ENCODE data around the gene MAPK8. TPM values are rescaled to one million over a fixed set of nuclear protein-coding genes. Genes with fewer than 3 reads are reported as not detected.
"Not testable (repeated sequence)": the region's sequence is repeated elsewhere in the genome, so short reads cannot be mapped to it uniquely, and the experiment has no call there.

The MAPK8 gene
- total RNA-seq, 4 donors from 2014 or later, result 13.6 to 182 (median 41.7) TPM

DNA sequence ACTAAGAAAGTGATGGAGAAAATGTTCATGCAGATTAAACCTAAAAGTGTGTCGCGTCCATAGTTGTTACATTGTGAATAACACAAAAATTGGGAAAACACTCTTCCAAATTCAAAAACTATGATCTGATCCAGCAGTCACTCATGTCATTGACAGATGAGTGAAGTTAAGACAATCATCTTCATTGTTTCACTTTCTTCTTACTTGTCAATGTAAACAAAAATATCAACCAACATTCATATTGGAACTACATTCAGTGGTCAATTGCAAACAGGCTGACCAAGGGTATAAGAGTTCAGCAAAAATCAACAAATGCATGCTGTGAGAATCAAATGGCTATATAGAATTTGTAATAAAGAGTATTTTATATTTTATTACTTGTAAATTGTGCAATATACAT, 33.8 kb upstream of the MAPK8 start:
- Histone ChIP-seq H3K9me3 (no peaks in the 10 kb centered on the region), H3K4me1 (no peaks in the 10 kb centered on the region), H3K4me3 (no peak overlapping the region), H3K27ac (no peak overlapping the region), H3K36me3 (no peaks in the 10 kb centered on the region), H3K27me3 (no peaks in the 10 kb centered on the region)
- intact Hi-C loops (cut with DNase I; ENCODE audit: low total_unique reads), result no loop called here
- no peak for DNase-seq
- no peak for TF ChIP-seq POLR2A (IDR thresholded peaks at IDR 0.05)
- TF ChIP-seq, protein P1, sequence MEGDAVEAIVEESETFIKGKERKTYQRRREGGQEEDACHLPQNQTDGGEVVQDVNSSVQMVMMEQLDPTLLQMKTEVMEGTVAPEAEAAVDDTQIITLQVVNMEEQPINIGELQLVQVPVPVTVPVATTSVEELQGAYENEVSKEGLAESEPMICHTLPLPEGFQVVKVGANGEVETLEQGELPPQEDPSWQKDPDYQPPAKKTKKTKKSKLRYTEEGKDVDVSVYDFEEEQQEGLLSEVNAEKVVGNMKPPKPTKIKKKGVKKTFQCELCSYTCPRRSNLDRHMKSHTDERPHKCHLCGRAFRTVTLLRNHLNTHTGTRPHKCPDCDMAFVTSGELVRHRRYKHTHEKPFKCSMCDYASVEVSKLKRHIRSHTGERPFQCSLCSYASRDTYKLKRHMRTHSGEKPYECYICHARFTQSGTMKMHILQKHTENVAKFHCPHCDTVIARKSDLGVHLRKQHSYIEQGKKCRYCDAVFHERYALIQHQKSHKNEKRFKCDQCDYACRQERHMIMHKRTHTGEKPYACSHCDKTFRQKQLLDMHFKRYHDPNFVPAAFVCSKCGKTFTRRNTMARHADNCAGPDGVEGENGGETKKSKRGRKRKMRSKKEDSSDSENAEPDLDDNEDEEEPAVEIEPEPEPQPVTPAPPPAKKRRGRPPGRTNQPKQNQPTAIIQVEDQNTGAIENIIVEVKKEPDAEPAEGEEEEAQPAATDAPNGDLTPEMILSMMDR (IDR thresholded peaks at IDR 0.05), result no peak

DNA sequence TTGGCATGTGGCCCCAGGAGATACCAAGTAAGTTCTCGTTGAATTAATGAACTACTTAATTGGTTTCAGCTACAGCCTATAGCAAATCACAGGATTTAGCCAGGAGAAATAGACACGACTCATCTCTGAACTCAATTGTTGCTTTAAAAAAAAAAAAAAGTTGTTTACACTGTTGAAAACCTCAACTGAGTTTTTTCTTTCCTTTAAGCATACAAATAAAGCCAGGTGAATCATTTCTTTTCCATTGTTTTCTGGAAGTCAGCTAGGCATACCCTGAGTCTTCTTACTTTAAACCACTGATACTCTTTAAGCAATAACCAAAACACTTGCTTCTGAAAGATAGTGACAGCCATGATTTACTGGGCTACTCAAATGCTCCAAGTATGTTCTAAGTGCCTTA, 32.7 kb upstream of the MAPK8 start:
- H3K4me1 ChIP-seq, result no peaks in the 10 kb centered on the region
- TF ChIP-seq, protein P1 (IDR thresholded peaks at IDR 0.05), result no peak
- TF ChIP-seq POLR2A (IDR thresholded peaks at IDR 0.05), result no peak

DNA sequence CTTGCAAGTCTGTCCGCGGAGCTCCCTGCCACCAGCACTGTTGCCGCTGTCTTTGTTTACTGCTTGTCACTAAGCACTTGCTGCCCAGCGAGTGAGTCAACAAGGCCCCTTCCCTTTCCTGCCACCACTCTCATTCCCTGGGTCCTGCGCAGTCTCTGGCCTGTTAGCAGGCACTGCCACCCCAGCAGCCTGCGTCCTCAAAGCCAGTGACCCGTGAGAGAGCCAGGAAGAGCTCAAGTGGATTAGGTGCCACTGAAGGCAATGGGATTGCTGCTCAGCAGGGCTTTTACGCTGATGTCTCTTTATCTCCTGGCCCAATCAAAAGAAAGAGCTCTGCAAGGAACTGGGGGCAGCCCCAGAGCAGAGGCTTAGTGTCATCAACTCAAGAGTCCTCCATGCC, 31.8 kb upstream of the MAPK8 start, which contains the start of gene FRMPD2:
TSS of gene FRMPD2 (minus strand) at position 61 of the 400 bp plus-strand sequence. CDS start 129 bp downstream, outside the sequence.
- Histone ChIP-seq H3K4me3 (no peak within 1 kb of the TSS), H3K36me3 (no peaks in the 10 kb centered on the region), H3K27ac (no peak within 1 kb of the TSS), H3K9me3 (no peaks in the 10 kb centered on the region), H3K4me1 (no peaks in the 10 kb centered on the region), H3K27me3 (no peaks in the 10 kb centered on the region)
- no peak for DNase-seq
- intact Hi-C loops (cut with DNase I; ENCODE audit: low total_unique reads), result no loop called here
- no peak for TF ChIP-seq POLR2A (IDR thresholded peaks at IDR 0.05)
- TF ChIP-seq, protein P1 (IDR thresholded peaks at IDR 0.05), result no peak

More for the DNA sequence above, 32.7 kb upstream of the MAPK8 start:
- Histone ChIP-seq H3K9me3 (no peaks in the 10 kb centered on the region), H3K27ac (no peak overlapping the region), H3K36me3 (no peaks in the 10 kb centered on the region), H3K27me3 (no peaks in the 10 kb centered on the region), H3K4me3 (no peak overlapping the region)
- intact Hi-C loops (cut with DNase I; ENCODE audit: low total_unique reads), result no loop called here
- no peak for DNase-seq

DNA sequence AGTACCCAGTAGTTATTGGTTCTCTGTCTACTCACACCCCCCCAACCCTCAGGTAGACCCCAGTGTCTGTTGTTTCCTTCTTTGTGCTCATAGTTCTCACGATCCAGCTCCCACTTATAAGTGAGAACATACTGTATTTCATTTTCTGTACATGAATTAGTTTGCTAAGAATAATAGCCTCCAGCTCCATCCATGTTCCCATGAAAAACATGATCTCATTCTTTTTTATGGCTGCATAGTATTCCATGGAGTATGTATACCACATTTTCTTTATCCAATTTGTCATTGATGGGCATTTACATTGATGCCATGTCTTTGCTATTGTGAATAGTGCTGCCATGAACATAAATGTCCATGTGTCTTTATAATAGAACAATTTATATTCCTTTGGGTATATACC, 29.4 kb upstream of the MAPK8 start:
- H3K4me1 ChIP-seq, result no peaks in the 10 kb centered on the region
- H3K9me3 ChIP-seq, result no peaks in the 10 kb centered on the region
- no peak for DNase-seq
- no peaks in the 10 kb centered on the region for H3K27me3 ChIP-seq
- no peak overlapping the region for H3K27ac ChIP-seq
- no peaks in the 10 kb centered on the region for H3K36me3 ChIP-seq
- intact Hi-C loops (cut with DNase I; ENCODE audit: low total_unique reads), result no loop called here
- no peak overlapping the region for H3K4me3 ChIP-seq
- no peak for TF ChIP-seq POLR2A (IDR thresholded peaks at IDR 0.05)
- TF ChIP-seq, protein P1 (IDR thresholded peaks at IDR 0.05), result no peak

DNA sequence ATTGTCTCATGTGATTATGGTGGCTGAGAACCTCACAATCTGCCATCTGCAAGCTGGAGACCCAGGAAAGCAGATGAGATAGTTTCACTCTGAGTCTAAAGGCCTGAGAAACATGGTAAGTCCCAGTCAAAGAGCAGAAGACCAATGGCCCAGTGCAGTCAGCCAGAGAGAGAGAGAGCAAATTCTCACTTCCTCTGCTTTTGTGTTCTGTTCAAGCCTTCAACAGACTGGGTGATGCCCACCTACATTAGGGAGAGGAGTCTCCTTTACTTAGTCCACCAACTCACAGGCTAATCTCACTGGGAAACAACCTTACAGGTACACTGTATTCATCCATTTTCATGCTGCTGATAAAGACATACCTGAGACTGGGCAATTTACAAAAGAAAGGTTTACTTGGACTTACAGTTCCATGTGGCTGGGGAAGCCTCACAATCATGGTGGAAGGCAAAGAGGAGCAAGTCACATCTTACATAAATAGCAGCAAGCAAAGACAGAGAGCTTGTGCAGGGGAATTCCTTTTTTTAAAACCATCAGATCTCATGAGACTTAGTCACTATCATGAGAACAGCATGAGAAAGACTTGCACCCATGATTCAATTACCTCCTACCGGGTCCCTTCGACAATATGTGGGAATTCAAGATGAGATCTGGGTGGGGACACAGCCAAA, 27.3 kb upstream of the MAPK8 start:
- Histone ChIP-seq H3K27ac (no peak overlapping the region), H3K9me3 (no peaks in the 10 kb centered on the region), H3K36me3 (no peaks in the 10 kb centered on the region), H3K4me3 (no peak overlapping the region), H3K27me3 (no peaks in the 10 kb centered on the region), H3K4me1 (no peaks in the 10 kb centered on the region)
- intact Hi-C loops (cut with DNase I; ENCODE audit: low total_unique reads), result no loop called here
- TF ChIP-seq, protein P1 (IDR thresholded peaks at IDR 0.05), result no peak
- no peak for TF ChIP-seq POLR2A (IDR thresholded peaks at IDR 0.05)
- DNase-seq, result no peak

DNA sequence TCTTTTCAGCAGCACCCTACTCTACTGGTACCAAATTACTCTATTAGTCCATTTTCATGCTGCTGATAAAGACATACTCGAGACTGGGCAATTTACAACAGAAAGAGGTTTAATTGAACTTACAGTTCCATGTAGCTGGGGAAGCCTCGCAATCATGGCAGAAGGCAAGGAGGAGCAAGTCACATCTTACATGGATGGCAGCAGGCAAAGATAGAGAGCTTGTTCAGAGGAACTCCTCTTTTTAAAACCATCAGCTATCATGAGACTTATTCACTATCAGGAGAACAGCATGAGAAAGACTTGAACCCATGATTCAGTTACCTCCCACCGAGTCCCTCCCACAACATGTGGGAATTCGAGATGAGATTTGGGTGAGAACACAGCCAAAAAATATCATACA, 24.8 kb upstream of the MAPK8 start:
- H3K9me3 ChIP-seq; intact Hi-C loops (cut with DNase I; ENCODE audit: low total_unique reads); H3K36me3 ChIP-seq; H3K27ac ChIP-seq; H3K4me1 ChIP-seq; H3K4me3 ChIP-seq; H3K27me3 ChIP-seq; DNase-seq: not testable (repeated sequence)
